OCI-LY3 (cell line): ENCODE results near the gene CRYGC.
"Not testable (repeated sequence)": the region's sequence is repeated elsewhere in the genome, so short reads cannot be mapped to it uniquely, and the experiment has no call there.

Experiments used
- CTCF ChIP-seq: fragments of 200-600, 300-600 bp; sonication (generic); IDR thresholded peaks from 2 replicates; pipeline ENCODE4 v1.5.1; 2014; ENCODE audit warnings: antibody characterized with exemption, low read length, low read depth
- EZH2phosphoT487 ChIP-seq: fragments of 200-600 bp; shearing (Covaris generic); IDR thresholded peaks from 2 replicates; pipeline ENCODE4 v1.6.1; 2018; ENCODE audit warnings: antibody characterized with exemption, mixed run types, low read depth

DNA sequence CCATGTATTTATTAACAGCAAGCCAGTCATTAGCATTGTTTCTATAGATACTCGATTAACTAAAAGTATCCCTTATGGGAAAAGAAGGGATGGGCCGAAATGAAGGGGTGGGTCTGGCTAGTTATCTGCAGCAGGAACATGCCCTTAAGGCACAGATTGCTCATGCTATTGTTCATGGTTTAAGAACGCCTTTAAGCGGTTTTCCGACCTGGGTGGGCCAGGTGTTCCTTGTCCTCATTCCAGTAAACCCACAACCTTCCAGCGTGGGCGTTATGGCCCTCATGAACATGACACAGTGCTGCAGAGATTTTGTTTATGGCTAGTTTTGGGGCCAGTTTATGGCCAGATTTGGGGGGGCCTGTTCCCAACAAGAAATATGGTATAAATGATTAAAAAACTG is 8.7 kb upstream of the CRYGC start:
- TF ChIP-seq CTCF, EZH2phosphoT487: not testable (repeated sequence)
